ENCODE results near the gene ELN.

ELN gene

GRCh38 chr7:74074770-74075169 lies 46.8 kb downstream of the ELN start:
- Histone ChIP-seq H3K4me1 (ENCODE audit: control insufficient read depth, insufficient read depth, low read length) (peaks cover 7% of the 10 kb centered on the region), H3K4me3 (ENCODE audit: insufficient read depth, low read depth, low read length) (no peak overlapping the region), H3K9me3 (ENCODE audit: control insufficient read depth, low read length) (no peaks in the 10 kb centered on the region), H3K27me3 (ENCODE audit: control insufficient read depth, insufficient read depth, low read length, poor library complexity, severe bottlenecking) (no peaks in the 10 kb centered on the region), H3K36me3 (ENCODE audit: control insufficient read depth, insufficient read depth, low read length) (no peaks in the 10 kb centered on the region), H3K27ac (ENCODE audit: insufficient read depth, low read depth, low read length, poor library complexity, severe bottlenecking) (no peak overlapping the region)
- WGBS, 2 experiments: 100% methylated on average over 1 of the region's 1 CpG; no CpG with 5 or more reads in 1 of the 2 experiments

- Histone ChIP-seq H3K4me3 (ENCODE audit: insufficient read depth, low read depth, low read length) (no peak overlapping the region), H3K4me1 (ENCODE audit: control insufficient read depth, insufficient read depth, low read length) (peaks cover 7% of the 10 kb centered on the region), H3K27me3 (ENCODE audit: control insufficient read depth, insufficient read depth, low read length, poor library complexity, severe bottlenecking) (no peaks in the 10 kb centered on the region), H3K36me3 (ENCODE audit: control insufficient read depth, insufficient read depth, low read length) (no peaks in the 10 kb centered on the region), H3K27ac (ENCODE audit: insufficient read depth, low read depth, low read length, poor library complexity, severe bottlenecking) (no peak overlapping the region), H3K9me3 (ENCODE audit: control insufficient read depth, low read length) (no peaks in the 10 kb centered on the region)
- WGBS, 2 experiments: 89 to 94% methylated on average over 2 of the region's 2 CpGs
Measured at GRCh38 chr7:74078461-74078860, 50.5 kb downstream of the ELN start.

GRCh38 chr7:74082770-74083116 lies 54.8 kb downstream of the ELN start:
- peak overlapping the region; percentile 46 for H3K4me3 ChIP-seq (ENCODE audit: insufficient read depth, low read depth, low read length)
- no peaks in the 10 kb centered on the region for H3K36me3 ChIP-seq (ENCODE audit: control insufficient read depth, insufficient read depth, low read length)
- WGBS, 2 experiments: 86 to 89% methylated on average over 9 of the region's 9 CpGs
- no peaks in the 10 kb centered on the region for H3K27me3 ChIP-seq (ENCODE audit: control insufficient read depth, insufficient read depth, low read length, poor library complexity, severe bottlenecking)
- peaks cover 7% of the 10 kb centered on the region for H3K4me1 ChIP-seq (ENCODE audit: control insufficient read depth, insufficient read depth, low read length)
- no peaks in the 10 kb centered on the region for H3K9me3 ChIP-seq (ENCODE audit: control insufficient read depth, low read length)
- H3K27ac ChIP-seq (ENCODE audit: insufficient read depth, low read depth, low read length, poor library complexity, severe bottlenecking): peak overlapping the region; percentile 85

GRCh38 chr7:74083117-74083876 lies 55.3 kb downstream of the ELN start, which contains the start of gene LIMK1:
Gene LIMK1, plus strand, starts transcription at chr7:74083804. Its CDS starts 187 bp downstream, at chr7:74083991.
- H3K4me3 ChIP-seq (ENCODE audit: insufficient read depth, low read depth, low read length): peak within 1 kb of the TSS; percentile 53
- no peaks in the 10 kb centered on the region for H3K27me3 ChIP-seq (ENCODE audit: control insufficient read depth, insufficient read depth, low read length, poor library complexity, severe bottlenecking)
- H3K36me3 ChIP-seq (ENCODE audit: control insufficient read depth, insufficient read depth, low read length): peaks cover 3% of the 10 kb centered on the region
- peaks cover 7% of the 10 kb centered on the region for H3K4me1 ChIP-seq (ENCODE audit: control insufficient read depth, insufficient read depth, low read length)
- peak within 1 kb of the TSS; percentile 85 for H3K27ac ChIP-seq (ENCODE audit: insufficient read depth, low read depth, low read length, poor library complexity, severe bottlenecking)
- H3K9me3 ChIP-seq (ENCODE audit: control insufficient read depth, low read length): no peaks in the 10 kb centered on the region
- 7% methylated on average over 70 to 71 of the region's 71 CpGs for WGBS, 2 experiments

GRCh38 chr7:74083928-74084721 lies 56.2 kb downstream of the ELN start:
- Histone ChIP-seq H3K4me1 (ENCODE audit: control insufficient read depth, insufficient read depth, low read length) (peaks cover 3% of the 10 kb centered on the region), H3K9me3 (ENCODE audit: control insufficient read depth, low read length) (no peaks in the 10 kb centered on the region), H3K27ac (ENCODE audit: insufficient read depth, low read depth, low read length, poor library complexity, severe bottlenecking) (no peak overlapping the region), H3K27me3 (ENCODE audit: control insufficient read depth, insufficient read depth, low read length, poor library complexity, severe bottlenecking) (no peaks in the 10 kb centered on the region), H3K4me3 (ENCODE audit: insufficient read depth, low read depth, low read length) (peak overlapping the region; percentile 53), H3K36me3 (ENCODE audit: control insufficient read depth, insufficient read depth, low read length) (peaks cover 4% of the 10 kb centered on the region)
- 1 to 2% methylated on average over 60 to 61 of the region's 61 CpGs for WGBS, 2 experiments

GRCh38 chr7:74084722-74085578 lies 57.0 kb downstream of the ELN start:
- Histone ChIP-seq H3K27ac (ENCODE audit: insufficient read depth, low read depth, low read length, poor library complexity, severe bottlenecking) (no peak overlapping the region), H3K4me3 (ENCODE audit: insufficient read depth, low read depth, low read length) (peak overlapping the region; percentile 53), H3K27me3 (ENCODE audit: control insufficient read depth, insufficient read depth, low read length, poor library complexity, severe bottlenecking) (no peaks in the 10 kb centered on the region), H3K36me3 (ENCODE audit: control insufficient read depth, insufficient read depth, low read length) (peaks cover 4% of the 10 kb centered on the region), H3K9me3 (ENCODE audit: control insufficient read depth, low read length) (no peaks in the 10 kb centered on the region), H3K4me1 (ENCODE audit: control insufficient read depth, insufficient read depth, low read length) (no peaks in the 10 kb centered on the region)
- 71 to 76% methylated on average over 6 of the region's 6 CpGs for WGBS, 2 experiments

- Histone ChIP-seq H3K4me1 (ENCODE audit: control insufficient read depth, insufficient read depth, low read length) (peaks cover 9% of the 10 kb centered on the region), H3K36me3 (ENCODE audit: control insufficient read depth, insufficient read depth, low read length) (peaks cover 7% of the 10 kb centered on the region), H3K9me3 (ENCODE audit: control insufficient read depth, low read length) (no peaks in the 10 kb centered on the region), H3K27ac (ENCODE audit: insufficient read depth, low read depth, low read length, poor library complexity, severe bottlenecking) (no peak overlapping the region), H3K27me3 (ENCODE audit: control insufficient read depth, insufficient read depth, low read length, poor library complexity, severe bottlenecking) (no peaks in the 10 kb centered on the region), H3K4me3 (ENCODE audit: insufficient read depth, low read depth, low read length) (no peak overlapping the region)
- 93 to 95% methylated on average over 10 of the region's 10 CpGs for WGBS, 2 experiments
Measured at GRCh38 chr7:74087791-74088453, 59.9 kb downstream of the ELN start.

GRCh38 chr7:74092321-74092963 lies 64.5 kb downstream of the ELN start:
- no peak overlapping the region for H3K4me3 ChIP-seq (ENCODE audit: insufficient read depth, low read depth, low read length)
- H3K27ac ChIP-seq (ENCODE audit: insufficient read depth, low read depth, low read length, poor library complexity, severe bottlenecking): peak overlapping the region; percentile 36
- peaks cover 17% of the 10 kb centered on the region for H3K36me3 ChIP-seq (ENCODE audit: control insufficient read depth, insufficient read depth, low read length)
- H3K9me3 ChIP-seq (ENCODE audit: control insufficient read depth, low read length): no peaks in the 10 kb centered on the region
- no peaks in the 10 kb centered on the region for H3K27me3 ChIP-seq (ENCODE audit: control insufficient read depth, insufficient read depth, low read length, poor library complexity, severe bottlenecking)
- 76 to 80% methylated on average over 13 of the region's 13 CpGs for WGBS, 2 experiments
- peaks cover 30% of the 10 kb centered on the region for H3K4me1 ChIP-seq (ENCODE audit: control insufficient read depth, insufficient read depth, low read length)

- no peaks in the 10 kb centered on the region for H3K27me3 ChIP-seq (ENCODE audit: control insufficient read depth, insufficient read depth, low read length, poor library complexity, severe bottlenecking)
- H3K4me1 ChIP-seq (ENCODE audit: control insufficient read depth, insufficient read depth, low read length): peaks cover 30% of the 10 kb centered on the region
- H3K36me3 ChIP-seq (ENCODE audit: control insufficient read depth, insufficient read depth, low read length): peaks cover 22% of the 10 kb centered on the region
- H3K9me3 ChIP-seq (ENCODE audit: control insufficient read depth, low read length): no peaks in the 10 kb centered on the region
- peak overlapping the region; percentile 36 for H3K27ac ChIP-seq (ENCODE audit: insufficient read depth, low read depth, low read length, poor library complexity, severe bottlenecking)
- WGBS, 2 experiments: 78 to 79% methylated on average over 12 of the region's 12 CpGs
- H3K4me3 ChIP-seq (ENCODE audit: insufficient read depth, low read depth, low read length): no peak overlapping the region
Measured at GRCh38 chr7:74092964-74093471, 65.0 kb downstream of the ELN start.

All from ectodermal cell (in vitro differentiated cells).